GM23338 (cell line): Measurements from ENCODE around the gene EXOC3. TPM values are rescaled to one million over a fixed set of nuclear protein-coding genes. Genes with fewer than 3 reads are reported as not detected.

Source experiments
- ATAC-seq: fragments of 200-7000 bp; cut with Tn5 transposase; 3 replicates; pipeline ENCODE4 v1.9.1; 2020
- DNase-seq: peaks from one replicate; pipeline ENCODE4 v3.0.0-alpha.2; 2015; ENCODE audit warnings: low spot score
- H2AFZ ChIP-seq: fragments of 200-600 bp; sonication (generic); 2 replicates; pipeline ENCODE4 v1.8.0; 2016; ENCODE audit warnings: antibody characterized with exemption, mild to moderate bottlenecking, moderate library complexity
- H3F3A ChIP-seq: fragments of 200-600 bp; sonication (generic); replicated peaks from 2 replicates; pipeline ENCODE4 v1.8.0; 2017; ENCODE audit warnings: antibody characterized with exemption, mixed run types, low read depth
- H3K27ac ChIP-seq: fragments of 200-600 bp; sonication (generic); 2 replicates; pipeline ENCODE4 v1.6.1; 2016; ENCODE audit warnings: low read depth
- H3K27me3 ChIP-seq: fragments of 200-600 bp; sonication (generic); 2 replicates; pipeline ENCODE4 v1.8.0; 2016; ENCODE audit warnings: mild to moderate bottlenecking, mixed run types, moderate library complexity; ENCODE audit not compliant: insufficient read depth
- H3K36me3 ChIP-seq: fragments of 200-600 bp; sonication (generic); 2 replicates; pipeline ENCODE4 v1.8.0; 2016; ENCODE audit warnings: mild to moderate bottlenecking; ENCODE audit not compliant: insufficient read depth
- H3K4me1 ChIP-seq: fragments of 200-600 bp; sonication (generic); 2 replicates; pipeline ENCODE4 v1.8.0; 2016; ENCODE audit warnings: mild to moderate bottlenecking, moderate library complexity; ENCODE audit not compliant: insufficient read depth
- H3K4me2 ChIP-seq: fragments of 200-600 bp; sonication (generic); 2 replicates; pipeline ENCODE4 v1.7.1; 2017; ENCODE audit warnings: mixed run types
- H3K4me3 ChIP-seq: fragments of 200-600 bp; sonication (generic); 2 replicates; pipeline ENCODE4 v1.6.1; 2016; ENCODE audit warnings: mixed run types
- H3K79me2 ChIP-seq: fragments of 200-600 bp; sonication (generic); replicated peaks from 2 replicates; pipeline ENCODE4 v1.8.0; 2017; ENCODE audit warnings: mild to moderate bottlenecking; ENCODE audit not compliant: insufficient read depth
- H3K9me2 ChIP-seq: fragments of 200-600 bp; sonication (generic); 2 replicates; pipeline ENCODE4 v1.8.0; 2017; ENCODE audit not compliant: insufficient read depth
- H4K20me1 ChIP-seq: fragments of 200-600 bp; sonication (generic); replicated peaks from 2 replicates; pipeline ENCODE4 v1.8.0; 2017; ENCODE audit warnings: mild to moderate bottlenecking; ENCODE audit not compliant: insufficient read depth
- H3K27ac Mint-ChIP-seq: 2 replicates; pipeline ENCODE4 v1.8.0; 2020; ENCODE audit warnings: inconsistent platforms, mild to moderate bottlenecking, moderate library complexity, mixed read lengths
- H3K27me3 Mint-ChIP-seq: 3 replicates; pipeline ENCODE4 v1.8.0; 2022; ENCODE audit warnings: low read depth, mild to moderate bottlenecking, moderate library complexity, mixed read lengths, inconsistent platforms; ENCODE audit not compliant: insufficient read depth, poor library complexity
- H3K36me3 Mint-ChIP-seq: 3 replicates; pipeline ENCODE4 v1.8.0; 2021; ENCODE audit warnings: low read depth, mild to moderate bottlenecking, inconsistent platforms, moderate library complexity, mixed read lengths
- H3K4me1 Mint-ChIP-seq: 3 replicates; pipeline ENCODE4 v1.8.0; 2020; ENCODE audit warnings: mild to moderate bottlenecking, inconsistent platforms, mixed read lengths
- H3K4me3 Mint-ChIP-seq: 3 replicates; pipeline ENCODE4 v1.8.0; 2021; ENCODE audit warnings: moderate library complexity, mild to moderate bottlenecking, inconsistent platforms, mixed read lengths
- H3K9me3 Mint-ChIP-seq: 3 replicates; pipeline ENCODE4 v1.8.0; 2020; ENCODE audit warnings: moderate library complexity, mild to moderate bottlenecking, inconsistent platforms, mixed read lengths
- CREB1 ChIP-seq: fragments of 250-450 bp; sonication (Bioruptor Pico); IDR thresholded peaks from 2 replicates; pipeline ENCODE4 v1.5.0; 2020; ENCODE audit warnings: low read depth, mild to moderate bottlenecking, moderate library complexity
- EZH2 ChIP-seq: fragments of 200-600 bp; sonication (generic); IDR thresholded peaks from one replicate; pipeline ENCODE4 v1.8.0; 2017; ENCODE audit warnings: antibody characterized with exemption, mild to moderate bottlenecking, low read depth; ENCODE audit not compliant: unreplicated experiment
- EZH2phosphoT487 ChIP-seq: fragments of 200-600 bp; sonication (generic); IDR thresholded peaks from one replicate; pipeline ENCODE4 v1.8.1; 2018; ENCODE audit warnings: antibody characterized with exemption; ENCODE audit not compliant: unreplicated experiment
- JUNB ChIP-seq: IDR thresholded peaks from one replicate; pipeline ENCODE4 v1.6.1; 2016; ENCODE audit warnings: antibody characterized with exemption; ENCODE audit not compliant: unreplicated experiment
- NANOG ChIP-seq: IDR thresholded peaks from 2 replicates; pipeline ENCODE4 v1.6.1; 2016; ENCODE audit warnings: antibody characterized with exemption, borderline replicate concordance
- POLR2AphosphoS5 ChIP-seq: IDR thresholded peaks from 2 replicates; pipeline ENCODE4 v1.6.1; 2016; ENCODE audit warnings: antibody characterized with exemption, low read depth
- STAT1 ChIP-seq: IDR thresholded peaks from one replicate; pipeline ENCODE4 v1.6.1; 2016; ENCODE audit warnings: antibody characterized with exemption; ENCODE audit not compliant: unreplicated experiment
- ZNF114 ChIP-seq: fragments of 250-450 bp; sonication (Bioruptor Pico); IDR thresholded peaks from 2 replicates; pipeline ENCODE4 v1.5.0; 2020; ENCODE audit warnings: mild to moderate bottlenecking, moderate library complexity
- ZNF331 ChIP-seq: fragments of 250-450 bp; sonication (Bioruptor Pico); IDR thresholded peaks from 2 replicates; pipeline ENCODE4 v1.5.0; 2020; ENCODE audit warnings: low read depth, mild to moderate bottlenecking, moderate library complexity
- polyA plus RNA-seq: library from polyadenylated mRNA; unstranded; fragments of >200 nt; fragmentation: Nextera tagmentation; extraction: Ambion mirVana; gene quantifications from 2 replicates; pipeline ENCODE4 v1.2.1, GENCODE V29; 2016
- total RNA-seq: library from RNA; depleted of rRNA; stranded (reverse); fragments of >200 nt; shearing (Covaris generic); gene quantifications from 2 replicates; pipeline ENCODE4 v1.2.3, GENCODE V29; 2014
- TF ChIP-seq, protein P1 (sequence below): IDR thresholded peaks from 2 replicates; pipeline ENCODE4 v1.6.1; 2016; ENCODE audit warnings: antibody characterized with exemption
- TF ChIP-seq, protein P2 (sequence below): IDR thresholded peaks from one replicate; pipeline ENCODE4 v1.6.1; 2018; ENCODE audit warnings: antibody characterized with exemption; ENCODE audit not compliant: unreplicated experiment
- TF ChIP-seq, protein P3 (sequence below): fragments of 250-450 bp; sonication (Bioruptor Pico); IDR thresholded peaks from 2 replicates; pipeline ENCODE4 v1.5.0; 2020; ENCODE audit warnings: mild to moderate bottlenecking, moderate library complexity
- TF ChIP-seq, protein P4 (sequence below), 2 experiments: fragments of 200-600 bp in 1 of 2; sonication (generic) in 1 of 2; conservative IDR thresholded peaks; 2 replicates each; pipeline versions ENCODE4 v1.5.1 to v1.6.1; 2016 to 2017; ENCODE audit warnings: antibody characterized with exemption in 2 of 2, low read depth in 2 of 2, mild to moderate bottlenecking in 2 of 2, moderate library complexity in 1 of 2

The EXOC3 gene
- total and polyA plus RNA-seq, 2 experiments from 2014 or later = 13.4 to 31.6 TPM

DNA sequence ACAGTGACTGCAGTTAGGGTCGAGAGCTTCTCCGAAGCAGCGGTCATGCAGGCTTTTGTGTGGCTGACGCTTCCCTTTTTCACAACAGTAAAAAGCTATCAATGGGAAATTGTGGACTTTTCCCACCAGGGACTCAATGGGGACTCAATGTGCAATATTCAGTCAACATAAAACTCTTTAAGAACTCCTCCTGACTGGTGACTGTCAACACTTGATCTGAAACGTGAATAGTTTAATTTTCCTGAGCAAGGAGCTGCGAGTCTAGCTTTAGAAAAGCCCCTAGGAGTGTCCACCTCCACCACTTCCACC, 28.7 kb downstream of the EXOC3 start:
- peaks cover 32% of the 10 kb centered on the region for H3K27me3 ChIP-seq
- Mint-ChIP-seq H3K36me3 (no peaks in the 10 kb centered on the region), H3K4me3 (peak overlapping the region; percentile 52), H3K27ac (no peak overlapping the region), H3K9me3 (no peaks in the 10 kb centered on the region), H3K27me3 (peaks cover 34% of the 10 kb centered on the region), H3K4me1 (peaks cover 8% of the 10 kb centered on the region; the same call in 2 of the 3 replicates)
- peak overlapping the region; percentile 75; the same call in 1 of the 2 replicates for H3K4me3 ChIP-seq
- no peaks in the 10 kb centered on the region for H3K4me1 ChIP-seq
- peaks cover 9% of the 10 kb centered on the region; the same call in 1 of the 2 replicates for H4K20me1 ChIP-seq
- H3K36me3 ChIP-seq = no peaks in the 10 kb centered on the region
- H3K27ac ChIP-seq = no peak overlapping the region
- no peak for DNase-seq
- no peaks in the 10 kb centered on the region for H3F3A ChIP-seq
- H3K4me2 ChIP-seq = peak overlapping the region; percentile 85
- no peaks in the 10 kb centered on the region for H3K9me2 ChIP-seq
- no peak for ATAC-seq
- no peak overlapping the region for H2AFZ ChIP-seq
- TF ChIP-seq, protein P1, sequence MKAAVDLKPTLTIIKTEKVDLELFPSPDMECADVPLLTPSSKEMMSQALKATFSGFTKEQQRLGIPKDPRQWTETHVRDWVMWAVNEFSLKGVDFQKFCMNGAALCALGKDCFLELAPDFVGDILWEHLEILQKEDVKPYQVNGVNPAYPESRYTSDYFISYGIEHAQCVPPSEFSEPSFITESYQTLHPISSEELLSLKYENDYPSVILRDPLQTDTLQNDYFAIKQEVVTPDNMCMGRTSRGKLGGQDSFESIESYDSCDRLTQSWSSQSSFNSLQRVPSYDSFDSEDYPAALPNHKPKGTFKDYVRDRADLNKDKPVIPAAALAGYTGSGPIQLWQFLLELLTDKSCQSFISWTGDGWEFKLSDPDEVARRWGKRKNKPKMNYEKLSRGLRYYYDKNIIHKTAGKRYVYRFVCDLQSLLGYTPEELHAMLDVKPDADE = no peak
- no peak for TF ChIP-seq ZNF331
- TF ChIP-seq, protein P2, sequence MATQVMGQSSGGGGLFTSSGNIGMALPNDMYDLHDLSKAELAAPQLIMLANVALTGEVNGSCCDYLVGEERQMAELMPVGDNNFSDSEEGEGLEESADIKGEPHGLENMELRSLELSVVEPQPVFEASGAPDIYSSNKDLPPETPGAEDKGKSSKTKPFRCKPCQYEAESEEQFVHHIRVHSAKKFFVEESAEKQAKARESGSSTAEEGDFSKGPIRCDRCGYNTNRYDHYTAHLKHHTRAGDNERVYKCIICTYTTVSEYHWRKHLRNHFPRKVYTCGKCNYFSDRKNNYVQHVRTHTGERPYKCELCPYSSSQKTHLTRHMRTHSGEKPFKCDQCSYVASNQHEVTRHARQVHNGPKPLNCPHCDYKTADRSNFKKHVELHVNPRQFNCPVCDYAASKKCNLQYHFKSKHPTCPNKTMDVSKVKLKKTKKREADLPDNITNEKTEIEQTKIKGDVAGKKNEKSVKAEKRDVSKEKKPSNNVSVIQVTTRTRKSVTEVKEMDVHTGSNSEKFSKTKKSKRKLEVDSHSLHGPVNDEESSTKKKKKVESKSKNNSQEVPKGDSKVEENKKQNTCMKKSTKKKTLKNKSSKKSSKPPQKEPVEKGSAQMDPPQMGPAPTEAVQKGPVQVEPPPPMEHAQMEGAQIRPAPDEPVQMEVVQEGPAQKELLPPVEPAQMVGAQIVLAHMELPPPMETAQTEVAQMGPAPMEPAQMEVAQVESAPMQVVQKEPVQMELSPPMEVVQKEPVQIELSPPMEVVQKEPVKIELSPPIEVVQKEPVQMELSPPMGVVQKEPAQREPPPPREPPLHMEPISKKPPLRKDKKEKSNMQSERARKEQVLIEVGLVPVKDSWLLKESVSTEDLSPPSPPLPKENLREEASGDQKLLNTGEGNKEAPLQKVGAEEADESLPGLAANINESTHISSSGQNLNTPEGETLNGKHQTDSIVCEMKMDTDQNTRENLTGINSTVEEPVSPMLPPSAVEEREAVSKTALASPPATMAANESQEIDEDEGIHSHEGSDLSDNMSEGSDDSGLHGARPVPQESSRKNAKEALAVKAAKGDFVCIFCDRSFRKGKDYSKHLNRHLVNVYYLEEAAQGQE = no peak
- TF ChIP-seq, protein P3, sequence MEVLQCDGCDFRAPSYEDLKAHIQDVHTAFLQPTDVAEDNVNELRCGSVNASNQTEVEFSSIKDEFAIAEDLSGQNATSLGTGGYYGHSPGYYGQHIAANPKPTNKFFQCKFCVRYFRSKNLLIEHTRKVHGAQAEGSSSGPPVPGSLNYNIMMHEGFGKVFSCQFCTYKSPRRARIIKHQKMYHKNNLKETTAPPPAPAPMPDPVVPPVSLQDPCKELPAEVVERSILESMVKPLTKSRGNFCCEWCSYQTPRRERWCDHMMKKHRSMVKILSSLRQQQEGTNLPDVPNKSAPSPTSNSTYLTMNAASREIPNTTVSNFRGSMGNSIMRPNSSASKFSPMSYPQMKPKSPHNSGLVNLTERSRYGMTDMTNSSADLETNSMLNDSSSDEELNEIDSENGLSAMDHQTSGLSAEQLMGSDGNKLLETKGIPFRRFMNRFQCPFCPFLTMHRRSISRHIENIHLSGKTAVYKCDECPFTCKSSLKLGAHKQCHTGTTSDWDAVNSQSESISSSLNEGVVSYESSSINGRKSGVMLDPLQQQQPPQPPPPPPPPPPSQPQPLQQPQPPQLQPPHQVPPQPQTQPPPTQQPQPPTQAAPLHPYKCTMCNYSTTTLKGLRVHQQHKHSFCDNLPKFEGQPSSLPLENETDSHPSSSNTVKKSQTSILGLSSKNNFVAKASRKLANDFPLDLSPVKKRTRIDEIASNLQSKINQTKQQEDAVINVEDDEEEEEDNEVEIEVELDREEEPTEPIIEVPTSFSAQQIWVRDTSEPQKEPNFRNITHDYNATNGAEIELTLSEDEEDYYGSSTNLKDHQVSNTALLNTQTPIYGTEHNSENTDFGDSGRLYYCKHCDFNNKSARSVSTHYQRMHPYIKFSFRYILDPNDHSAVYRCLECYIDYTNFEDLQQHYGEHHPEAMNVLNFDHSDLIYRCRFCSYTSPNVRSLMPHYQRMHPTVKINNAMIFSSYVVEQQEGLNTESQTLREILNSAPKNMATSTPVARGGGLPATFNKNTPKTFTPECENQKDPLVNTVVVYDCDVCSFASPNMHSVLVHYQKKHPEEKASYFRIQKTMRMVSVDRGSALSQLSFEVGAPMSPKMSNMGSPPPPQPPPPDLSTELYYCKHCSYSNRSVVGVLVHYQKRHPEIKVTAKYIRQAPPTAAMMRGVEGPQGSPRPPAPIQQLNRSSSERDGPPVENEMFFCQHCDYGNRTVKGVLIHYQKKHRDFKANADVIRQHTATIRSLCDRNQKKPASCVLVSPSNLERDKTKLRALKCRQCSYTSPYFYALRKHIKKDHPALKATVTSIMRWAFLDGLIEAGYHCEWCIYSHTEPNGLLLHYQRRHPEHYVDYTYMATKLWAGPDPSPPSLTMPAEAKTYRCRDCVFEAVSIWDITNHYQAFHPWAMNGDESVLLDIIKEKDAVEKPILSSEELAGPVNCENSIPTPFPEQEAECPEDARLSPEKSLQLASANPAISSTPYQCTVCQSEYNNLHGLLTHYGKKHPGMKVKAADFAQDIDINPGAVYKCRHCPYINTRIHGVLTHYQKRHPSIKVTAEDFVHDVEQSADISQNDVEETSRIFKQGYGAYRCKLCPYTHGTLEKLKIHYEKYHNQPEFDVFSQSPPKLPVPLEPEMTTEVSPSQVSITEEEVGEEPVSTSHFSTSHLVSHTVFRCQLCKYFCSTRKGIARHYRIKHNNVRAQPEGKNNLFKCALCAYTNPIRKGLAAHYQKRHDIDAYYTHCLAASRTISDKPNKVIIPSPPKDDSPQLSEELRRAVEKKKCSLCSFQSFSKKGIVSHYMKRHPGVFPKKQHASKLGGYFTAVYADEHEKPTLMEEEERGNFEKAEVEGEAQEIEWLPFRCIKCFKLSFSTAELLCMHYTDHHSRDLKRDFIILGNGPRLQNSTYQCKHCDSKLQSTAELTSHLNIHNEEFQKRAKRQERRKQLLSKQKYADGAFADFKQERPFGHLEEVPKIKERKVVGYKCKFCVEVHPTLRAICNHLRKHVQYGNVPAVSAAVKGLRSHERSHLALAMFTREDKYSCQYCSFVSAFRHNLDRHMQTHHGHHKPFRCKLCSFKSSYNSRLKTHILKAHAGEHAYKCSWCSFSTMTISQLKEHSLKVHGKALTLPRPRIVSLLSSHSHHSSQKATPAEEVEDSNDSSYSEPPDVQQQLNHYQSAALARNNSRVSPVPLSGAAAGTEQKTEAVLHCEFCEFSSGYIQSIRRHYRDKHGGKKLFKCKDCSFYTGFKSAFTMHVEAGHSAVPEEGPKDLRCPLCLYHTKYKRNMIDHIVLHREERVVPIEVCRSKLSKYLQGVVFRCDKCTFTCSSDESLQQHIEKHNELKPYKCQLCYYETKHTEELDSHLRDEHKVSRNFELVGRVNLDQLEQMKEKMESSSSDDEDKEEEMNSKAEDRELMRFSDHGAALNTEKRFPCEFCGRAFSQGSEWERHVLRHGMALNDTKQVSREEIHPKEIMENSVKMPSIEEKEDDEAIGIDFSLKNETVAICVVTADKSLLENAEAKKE (CRISPR knock-in tag) = no peak
- no peak for TF ChIP-seq STAT1
- no peak for TF ChIP-seq EZH2phosphoT487
- no peak for TF ChIP-seq CREB1 (CRISPR knock-in tag)
- no peak for TF ChIP-seq NANOG
- TF ChIP-seq JUNB = no peak
- TF ChIP-seq EZH2 = no peak
- TF ChIP-seq, protein P4, sequence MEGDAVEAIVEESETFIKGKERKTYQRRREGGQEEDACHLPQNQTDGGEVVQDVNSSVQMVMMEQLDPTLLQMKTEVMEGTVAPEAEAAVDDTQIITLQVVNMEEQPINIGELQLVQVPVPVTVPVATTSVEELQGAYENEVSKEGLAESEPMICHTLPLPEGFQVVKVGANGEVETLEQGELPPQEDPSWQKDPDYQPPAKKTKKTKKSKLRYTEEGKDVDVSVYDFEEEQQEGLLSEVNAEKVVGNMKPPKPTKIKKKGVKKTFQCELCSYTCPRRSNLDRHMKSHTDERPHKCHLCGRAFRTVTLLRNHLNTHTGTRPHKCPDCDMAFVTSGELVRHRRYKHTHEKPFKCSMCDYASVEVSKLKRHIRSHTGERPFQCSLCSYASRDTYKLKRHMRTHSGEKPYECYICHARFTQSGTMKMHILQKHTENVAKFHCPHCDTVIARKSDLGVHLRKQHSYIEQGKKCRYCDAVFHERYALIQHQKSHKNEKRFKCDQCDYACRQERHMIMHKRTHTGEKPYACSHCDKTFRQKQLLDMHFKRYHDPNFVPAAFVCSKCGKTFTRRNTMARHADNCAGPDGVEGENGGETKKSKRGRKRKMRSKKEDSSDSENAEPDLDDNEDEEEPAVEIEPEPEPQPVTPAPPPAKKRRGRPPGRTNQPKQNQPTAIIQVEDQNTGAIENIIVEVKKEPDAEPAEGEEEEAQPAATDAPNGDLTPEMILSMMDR (conservative IDR thresholded peaks at IDR 0.05; ENCODE audit: low read depth in 2 of 2) = no peak
- TF ChIP-seq ZNF114 (CRISPR knock-in tag) = no peak
- TF ChIP-seq POLR2AphosphoS5 = no peak
- no peaks in the 10 kb centered on the region for H3K79me2 ChIP-seq
